ENCODE results near the gene GPR179.

GPR179 gene

GRCh38 chr17:38344420-38344745 lies 627 bp upstream of the GPR179 start:
- H3K36me3 ChIP-seq (ENCODE audit: low read length) = no peaks in the 10 kb centered on the region
- no peak overlapping the region for H3K27ac ChIP-seq (ENCODE audit: low read depth, low read length)

GRCh38 chr17:38342886-38343607 lies 709 bp downstream of the GPR179 start:
- Histone ChIP-seq H3K9me3 (ENCODE audit: insufficient read depth, low read length) (no peaks in the 10 kb centered on the region), H3K4me3 (ENCODE audit: insufficient read depth, low read length, poor library complexity, severe bottlenecking) (no peak overlapping the region), H3K79me2 (ENCODE audit: insufficient read depth, low read length) (no peaks in the 10 kb centered on the region), H4K20me1 (ENCODE audit: low read depth, low read length) (no peaks in the 10 kb centered on the region), H3K4me2 (ENCODE audit: low read depth, low read length, poor library complexity, severe bottlenecking) (no peak overlapping the region), H3K27me3 (ENCODE audit: low read length) (no peaks in the 10 kb centered on the region), H3K36me3 (ENCODE audit: low read length) (no peaks in the 10 kb centered on the region), H3K27ac (ENCODE audit: low read depth, low read length) (no peak overlapping the region), H3K9ac (ENCODE audit: low read length) (no peak overlapping the region), H3K9me2 (replicated peaks; ENCODE audit: insufficient read depth, low read length) (no peaks in the 10 kb centered on the region), H3F3A (ENCODE audit: insufficient read depth) (no peaks in the 10 kb centered on the region), H2AFZ (ENCODE audit: low read depth, low read length, severe bottlenecking) (no peak overlapping the region)
- TF ChIP-seq EZH2phosphoT487 (conservative IDR thresholded peaks at IDR 0.05; ENCODE audit: low read length) (no peak), CTCF (IDR thresholded peaks at IDR 0.05; ENCODE audit: insufficient read depth, low read length, poor library complexity, severe bottlenecking) (no peak)

More at GRCh38 chr17:38344420-38344745, 627 bp upstream of the GPR179 start:
- H2AFZ ChIP-seq (ENCODE audit: low read depth, low read length, severe bottlenecking) = no peak overlapping the region
- H3K9ac ChIP-seq (ENCODE audit: low read length) = no peak overlapping the region
- no peak overlapping the region for H3K4me2 ChIP-seq (ENCODE audit: low read depth, low read length, poor library complexity, severe bottlenecking)
- H4K20me1 ChIP-seq (ENCODE audit: low read depth, low read length) = no peaks in the 10 kb centered on the region
- H3F3A ChIP-seq (ENCODE audit: insufficient read depth) = no peaks in the 10 kb centered on the region
- no peaks in the 10 kb centered on the region for H3K9me2 ChIP-seq (replicated peaks; ENCODE audit: insufficient read depth, low read length)
- no peaks in the 10 kb centered on the region for H3K27me3 ChIP-seq (ENCODE audit: low read length)
- H3K4me3 ChIP-seq (ENCODE audit: insufficient read depth, low read length, poor library complexity, severe bottlenecking) = no peak overlapping the region
- no peaks in the 10 kb centered on the region for H3K79me2 ChIP-seq (ENCODE audit: insufficient read depth, low read length)
- no peak for TF ChIP-seq CTCF (IDR thresholded peaks at IDR 0.05; ENCODE audit: insufficient read depth, low read length, poor library complexity, severe bottlenecking)
- H3K9me3 ChIP-seq (ENCODE audit: insufficient read depth, low read length) = no peaks in the 10 kb centered on the region

- Histone ChIP-seq H4K20me1 (ENCODE audit: low read depth, low read length) (no peaks in the 10 kb centered on the region), H3K9ac (ENCODE audit: low read length) (no peak overlapping the region), H3K9me3 (ENCODE audit: insufficient read depth, low read length) (no peaks in the 10 kb centered on the region), H2AFZ (ENCODE audit: low read depth, low read length, severe bottlenecking) (no peak overlapping the region), H3K4me2 (ENCODE audit: low read depth, low read length, poor library complexity, severe bottlenecking) (no peak overlapping the region), H3K4me3 (ENCODE audit: insufficient read depth, low read length, poor library complexity, severe bottlenecking) (no peak overlapping the region), H3K36me3 (ENCODE audit: low read length) (no peaks in the 10 kb centered on the region), H3F3A (ENCODE audit: insufficient read depth) (no peaks in the 10 kb centered on the region), H3K27ac (ENCODE audit: low read depth, low read length) (no peak overlapping the region), H3K27me3 (ENCODE audit: low read length) (no peaks in the 10 kb centered on the region), H3K9me2 (replicated peaks; ENCODE audit: insufficient read depth, low read length) (no peaks in the 10 kb centered on the region), H3K79me2 (ENCODE audit: insufficient read depth, low read length) (no peaks in the 10 kb centered on the region)
- no peak for TF ChIP-seq EZH2phosphoT487 (conservative IDR thresholded peaks at IDR 0.05; ENCODE audit: low read length)
- TF ChIP-seq CTCF (IDR thresholded peaks at IDR 0.05; ENCODE audit: insufficient read depth, low read length, poor library complexity, severe bottlenecking) = no peak
These were observed 2.6 kb downstream of the GPR179 start for GRCh38 chr17:38341035-38341721.

Measured in SU-DHL-6 (cell line).